SK-N-SH treated with all-trans-retinoic acid at 6 μM for 48 hours (cell line): ENCODE results near the gene POU3F3.

Experiments
- CREB5 ChIP-seq: fragments of 250-450 bp; sonication (Bioruptor Pico); IDR thresholded peaks from 2 replicates; pipeline ENCODE4 v1.5.1; 2020; ENCODE audit warnings: low read depth, mild to moderate bottlenecking, moderate library complexity
- PPARA ChIP-seq: fragments of 250-450 bp; sonication (Bioruptor Pico); IDR thresholded peaks from 2 replicates; pipeline ENCODE4 v1.5.0; 2020; ENCODE audit warnings: mild to moderate bottlenecking, borderline replicate concordance

GRCh38 chr2:104853534-104854497, at the start of gene POU3F3:
- TF ChIP-seq CREB5 (no peak), PPARA (CRISPR knock-in tag) (no peak)
